ENCODE data around the gene GHR.

DNA sequence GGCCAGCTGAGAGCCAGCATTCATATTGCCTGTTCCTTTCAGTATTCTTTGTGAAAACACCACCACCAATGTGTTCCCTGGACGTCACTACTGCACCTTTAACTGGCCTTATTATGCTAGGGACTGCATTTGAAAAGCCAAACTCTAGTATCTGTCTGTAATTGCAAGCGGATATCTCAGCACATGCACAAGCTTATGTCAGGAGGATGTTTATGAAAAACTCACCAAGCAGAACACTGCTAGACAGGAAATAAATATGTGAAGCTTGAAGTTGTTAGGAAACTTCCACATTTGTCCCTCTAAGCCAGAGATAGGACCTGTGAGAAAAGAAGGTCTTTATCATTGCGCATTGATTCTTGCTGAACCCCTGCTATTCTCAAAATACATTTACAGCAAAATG is 198.0 kb downstream of the GHR start:
- TF ChIP-seq POLR2AphosphoS5 (IDR thresholded peaks at IDR 0.05): no peak
- no peak for TF ChIP-seq CTCF (IDR thresholded peaks at IDR 0.05)
- TF ChIP-seq EP300 (IDR thresholded peaks at IDR 0.05): no peak
- TF ChIP-seq POLR2A (IDR thresholded peaks at IDR 0.05): no peak
